Liver (tissue), 3 donors: ENCODE results near the gene DDX46.

Experiments used
- CTCF ChIP-seq: fragments of 150-350 bp; IDR thresholded peaks from 2 replicates; pipeline ENCODE4 v1.5.1; 2017; ENCODE audit warnings: improper control_type of control experiment, low read depth, low read length; ENCODE audit not compliant: missing input control
- FOXA2 ChIP-seq: IDR thresholded peaks from 2 replicates; pipeline ENCODE4 v1.6.1; 2016; ENCODE audit warnings: antibody characterized with exemption
- JUND ChIP-seq, 2 donors: IDR thresholded peaks; 2 replicates each; pipeline ENCODE4 v1.6.1; 2016; ENCODE audit warnings: antibody characterized with exemption in 2 of 2
- RAD21 ChIP-seq, 2 donors: IDR thresholded peaks; 2 replicates each; pipeline ENCODE4 v1.6.1; 2016; ENCODE audit warnings: antibody characterized with exemption in 2 of 2, mild to moderate bottlenecking in 2 of 2
- RXRA ChIP-seq, 2 donors: IDR thresholded peaks; 2 replicates each; pipeline ENCODE4 v1.6.1; 2017 to 2018; ENCODE audit warnings: antibody characterized with exemption in 2 of 2, mild to moderate bottlenecking in 1 of 2
- YY1 ChIP-seq: IDR thresholded peaks from 2 replicates; pipeline ENCODE4 v1.6.1; 2016; ENCODE audit warnings: antibody characterized with exemption, mild to moderate bottlenecking
- TF ChIP-seq, protein P1 (sequence below): IDR thresholded peaks from 2 replicates; pipeline ENCODE4 v1.6.1; 2016; ENCODE audit warnings: antibody characterized with exemption, mild to moderate bottlenecking
- donor health status: healthy.
- donor health status: healthy.

DNA sequence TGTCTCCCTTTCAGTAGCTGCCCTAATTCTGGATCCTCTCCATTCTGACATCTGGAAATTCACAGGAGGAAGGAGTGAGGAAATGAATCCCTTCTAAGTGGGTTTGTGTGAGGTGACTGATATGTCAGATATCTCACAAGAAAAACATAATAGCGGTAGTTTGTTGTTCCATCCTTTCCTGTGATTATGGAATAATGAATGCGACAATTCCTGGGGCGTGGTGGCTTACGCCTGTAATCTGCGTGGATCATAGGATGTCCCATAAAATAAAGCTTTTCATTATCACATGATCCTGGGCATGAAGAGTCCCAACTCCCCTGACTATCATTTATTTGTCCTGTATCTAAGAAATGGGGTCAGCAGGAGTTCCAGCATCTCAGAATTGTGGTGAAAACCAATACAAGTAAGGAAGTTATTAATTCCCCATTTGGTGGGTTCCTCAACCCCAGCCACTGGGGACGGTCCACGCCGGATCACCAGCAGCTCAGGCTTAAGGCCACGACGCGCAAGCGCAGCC lies 86.8 kb downstream of the DDX46 start:
- TF ChIP-seq CTCF (no peak), YY1 (no peak), RAD21 (IDR thresholded peaks at IDR 0.05) (no peak), RXRA (IDR thresholded peaks at IDR 0.05) (peak; percentile 12 to 26), FOXA2 (no peak), JUND (IDR thresholded peaks at IDR 0.05) (peak in 1 of 2 donors; percentile 15)
- TF ChIP-seq, protein P1, sequence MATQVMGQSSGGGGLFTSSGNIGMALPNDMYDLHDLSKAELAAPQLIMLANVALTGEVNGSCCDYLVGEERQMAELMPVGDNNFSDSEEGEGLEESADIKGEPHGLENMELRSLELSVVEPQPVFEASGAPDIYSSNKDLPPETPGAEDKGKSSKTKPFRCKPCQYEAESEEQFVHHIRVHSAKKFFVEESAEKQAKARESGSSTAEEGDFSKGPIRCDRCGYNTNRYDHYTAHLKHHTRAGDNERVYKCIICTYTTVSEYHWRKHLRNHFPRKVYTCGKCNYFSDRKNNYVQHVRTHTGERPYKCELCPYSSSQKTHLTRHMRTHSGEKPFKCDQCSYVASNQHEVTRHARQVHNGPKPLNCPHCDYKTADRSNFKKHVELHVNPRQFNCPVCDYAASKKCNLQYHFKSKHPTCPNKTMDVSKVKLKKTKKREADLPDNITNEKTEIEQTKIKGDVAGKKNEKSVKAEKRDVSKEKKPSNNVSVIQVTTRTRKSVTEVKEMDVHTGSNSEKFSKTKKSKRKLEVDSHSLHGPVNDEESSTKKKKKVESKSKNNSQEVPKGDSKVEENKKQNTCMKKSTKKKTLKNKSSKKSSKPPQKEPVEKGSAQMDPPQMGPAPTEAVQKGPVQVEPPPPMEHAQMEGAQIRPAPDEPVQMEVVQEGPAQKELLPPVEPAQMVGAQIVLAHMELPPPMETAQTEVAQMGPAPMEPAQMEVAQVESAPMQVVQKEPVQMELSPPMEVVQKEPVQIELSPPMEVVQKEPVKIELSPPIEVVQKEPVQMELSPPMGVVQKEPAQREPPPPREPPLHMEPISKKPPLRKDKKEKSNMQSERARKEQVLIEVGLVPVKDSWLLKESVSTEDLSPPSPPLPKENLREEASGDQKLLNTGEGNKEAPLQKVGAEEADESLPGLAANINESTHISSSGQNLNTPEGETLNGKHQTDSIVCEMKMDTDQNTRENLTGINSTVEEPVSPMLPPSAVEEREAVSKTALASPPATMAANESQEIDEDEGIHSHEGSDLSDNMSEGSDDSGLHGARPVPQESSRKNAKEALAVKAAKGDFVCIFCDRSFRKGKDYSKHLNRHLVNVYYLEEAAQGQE, result no peak
